GM18505 (cell line): Measurements from ENCODE around the gene PDILT.

Experiments used
- ATAC-seq: cut with Tn5 transposase; IDR thresholded peaks from one replicate; pipeline ENCODE4 v1.9.1; 2021; ENCODE audit not compliant: unreplicated experiment
- POLR2A ChIP-seq: IDR thresholded peaks from 4 replicates; pipeline ENCODE4 v1.6.1; 2011; ENCODE audit warnings: borderline replicate concordance; ENCODE audit not compliant: insufficient read depth, insufficient read length; ENCODE audit errors: extremely low read depth

Gene PDILT

DNA sequence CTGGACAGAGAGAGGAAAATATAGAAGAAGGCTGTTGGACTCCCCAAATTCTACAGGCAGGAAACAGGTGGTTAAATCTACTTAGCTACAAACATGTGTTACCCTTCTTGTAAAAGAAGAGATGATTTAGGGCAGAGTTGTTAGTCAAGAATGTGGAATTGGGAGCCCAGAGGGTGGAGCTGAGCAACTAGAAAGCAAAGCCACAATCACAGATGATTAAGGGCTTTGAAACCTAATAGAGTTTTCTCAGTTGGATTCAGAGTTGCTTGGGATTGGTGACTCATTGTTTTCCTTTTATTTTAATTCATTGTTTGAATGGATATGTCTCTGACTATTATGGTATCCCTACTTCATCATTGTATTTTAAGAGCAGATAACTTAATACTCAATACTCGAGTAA is 11.0 kb upstream of the PDILT start:
- TF ChIP-seq POLR2A, result no peak
- no peak for ATAC-seq

DNA sequence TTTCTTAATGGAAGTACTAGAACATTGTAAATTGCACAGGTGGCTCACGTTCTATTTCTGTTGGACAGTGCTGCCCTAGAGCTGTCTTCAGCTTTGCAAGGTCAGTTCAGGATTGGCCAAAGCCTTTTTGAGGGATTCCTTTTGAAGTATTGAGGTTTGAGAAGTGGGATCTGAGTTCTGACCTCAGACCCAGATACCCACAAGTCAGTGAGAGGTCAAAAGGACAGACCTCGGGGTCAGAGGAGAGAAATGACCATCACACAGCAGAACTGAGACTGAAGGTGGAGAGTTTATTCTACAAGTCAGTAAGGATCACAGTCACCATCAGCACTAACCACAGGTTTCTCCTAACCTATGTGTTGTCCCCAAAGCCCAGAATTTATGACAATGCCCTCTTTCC is 6.5 kb upstream of the PDILT start:
- no peak for TF ChIP-seq POLR2A
- ATAC-seq, result no peak

DNA sequence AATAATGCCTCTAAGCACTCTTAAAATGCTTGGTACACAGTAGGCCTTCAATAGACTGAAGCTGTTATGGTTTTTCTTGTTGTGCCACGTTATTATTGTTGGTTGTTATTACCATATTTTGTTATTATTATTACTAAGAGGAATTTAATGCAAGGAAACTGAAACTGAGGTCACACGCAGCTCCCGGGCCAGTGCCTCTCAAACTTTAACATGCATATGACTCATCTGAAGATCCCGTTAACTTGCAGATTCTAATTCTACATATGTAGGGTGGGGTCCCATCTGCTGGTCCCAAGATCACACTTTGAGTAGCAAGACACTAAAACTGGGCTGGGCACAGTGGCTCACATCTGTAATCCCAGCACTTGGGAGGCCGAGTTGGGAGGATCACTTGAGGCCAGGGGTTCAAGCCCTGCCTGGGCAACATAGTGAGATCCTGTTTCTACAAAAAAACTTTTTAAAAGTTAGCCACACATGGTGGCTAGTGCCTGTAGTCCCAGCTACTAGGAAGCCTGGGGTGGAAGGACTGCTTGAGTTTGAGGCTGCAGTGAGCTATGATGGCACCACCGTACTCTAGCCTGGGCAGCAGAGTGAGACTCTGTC is 5.7 kb upstream of the PDILT start:
- no peak for ATAC-seq
- no peak for TF ChIP-seq POLR2A

DNA sequence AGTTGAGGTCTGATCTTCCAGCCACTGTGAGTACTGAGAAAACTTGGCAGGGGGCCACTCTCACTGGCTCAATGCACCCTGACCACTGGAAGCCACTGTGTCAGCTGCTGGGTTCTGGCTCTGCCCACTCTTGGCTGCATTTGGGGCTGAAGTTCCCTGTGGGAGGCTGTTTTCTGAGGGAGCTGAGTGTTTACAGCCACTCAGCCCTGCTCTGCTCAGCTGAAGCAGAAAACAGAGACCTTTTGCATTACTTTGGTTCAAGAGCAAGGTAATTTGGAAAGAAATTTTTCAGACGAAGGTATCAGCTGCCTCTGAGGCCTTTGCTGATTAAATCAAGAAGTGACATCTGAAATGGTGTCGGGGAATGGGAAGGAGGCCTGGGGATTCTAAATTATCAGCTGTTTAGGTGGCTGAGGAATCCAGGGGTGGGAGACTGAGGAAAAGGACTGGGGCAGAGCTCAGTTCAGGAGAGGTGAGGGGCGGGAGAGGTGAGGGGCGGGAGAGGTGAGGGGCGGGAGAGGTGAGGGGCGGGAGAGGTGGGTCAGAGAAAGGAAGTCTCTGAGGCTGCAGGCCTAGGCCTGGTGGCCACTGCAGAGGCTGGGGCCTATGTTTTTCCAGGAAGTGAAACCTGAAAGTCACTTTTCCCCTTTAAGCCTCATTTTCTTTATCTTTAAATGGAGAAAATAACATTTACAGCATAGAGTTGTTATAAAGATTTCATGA is 5.0 kb upstream of the PDILT start, which contains the start of gene ACSM5:
TSS of gene ACSM5 (plus strand) at position 137 of the 723 bp plus-strand sequence. CDS start 1,951 bp downstream, outside the sequence.
- no peak for ATAC-seq
- TF ChIP-seq POLR2A, result no peak

DNA sequence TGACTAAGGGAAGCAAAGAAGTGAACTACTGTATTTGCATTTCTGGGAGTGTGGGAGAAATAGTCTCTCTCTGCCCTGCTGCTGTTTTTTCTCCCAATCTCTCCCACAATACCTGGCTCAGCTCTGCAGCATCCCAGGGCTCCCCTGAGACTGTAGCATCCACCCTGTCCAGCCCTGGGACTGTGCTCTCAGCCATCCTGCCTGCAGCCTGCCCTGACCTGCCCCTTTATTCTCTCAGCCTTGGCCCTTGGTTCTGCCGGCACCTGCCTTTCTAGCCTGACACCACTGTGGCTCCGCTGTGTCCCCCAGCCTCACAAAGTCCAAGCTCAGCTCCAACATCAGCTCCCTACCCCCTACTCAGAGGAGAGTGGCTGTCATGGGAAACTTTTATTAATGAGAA is 1.9 kb downstream of the PDILT start:
- no peak for TF ChIP-seq POLR2A
- no peak for ATAC-seq

DNA sequence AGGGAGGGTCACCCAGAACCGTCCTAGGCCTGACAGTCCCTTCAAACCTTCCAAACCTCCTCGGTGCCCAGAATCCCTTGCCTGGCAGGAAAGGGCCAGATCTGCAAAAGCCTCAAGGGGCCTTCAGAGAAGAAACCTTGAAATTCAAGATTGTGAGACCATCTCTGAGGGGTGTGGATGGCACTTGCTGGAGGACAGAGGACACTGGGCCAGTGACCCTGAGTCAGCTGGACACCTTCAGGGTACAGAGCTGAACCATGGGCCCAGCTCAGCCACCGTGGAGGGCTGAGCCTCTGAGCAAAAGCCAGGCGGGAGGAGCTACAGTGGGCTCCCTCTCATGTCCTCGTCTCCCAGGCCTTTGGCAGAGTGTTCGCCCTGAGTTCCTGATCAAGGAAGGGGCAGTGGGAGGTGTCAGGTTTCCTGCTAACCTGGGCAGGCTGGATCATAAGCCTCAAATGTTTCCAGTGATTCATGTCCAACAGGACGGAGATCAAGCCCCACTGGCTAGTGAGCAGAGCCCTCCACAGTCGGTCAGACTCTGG is 3.0 kb downstream of the PDILT start:
- TF ChIP-seq POLR2A, result no peak
- ATAC-seq, result no peak

DNA sequence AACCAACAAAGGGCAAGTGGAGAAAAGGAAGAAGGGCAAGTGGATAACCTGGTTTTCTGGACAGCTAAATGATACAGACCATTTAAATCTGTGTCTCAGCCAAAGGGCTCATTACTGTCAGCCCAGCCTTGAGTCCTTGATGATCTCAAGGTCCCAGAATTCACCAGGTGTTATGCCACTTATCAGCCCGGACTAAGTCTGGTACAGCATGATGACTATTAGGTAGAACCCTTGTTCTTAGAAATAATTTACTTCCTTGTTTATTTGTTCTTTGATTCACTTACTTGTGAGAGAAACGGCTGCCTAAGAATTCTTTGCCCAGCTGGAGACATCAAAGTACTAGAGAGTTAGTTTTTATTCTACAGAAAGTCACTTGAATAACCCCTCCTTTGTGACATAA is 3.5 kb downstream of the PDILT start:
- no peak for ATAC-seq

DNA sequence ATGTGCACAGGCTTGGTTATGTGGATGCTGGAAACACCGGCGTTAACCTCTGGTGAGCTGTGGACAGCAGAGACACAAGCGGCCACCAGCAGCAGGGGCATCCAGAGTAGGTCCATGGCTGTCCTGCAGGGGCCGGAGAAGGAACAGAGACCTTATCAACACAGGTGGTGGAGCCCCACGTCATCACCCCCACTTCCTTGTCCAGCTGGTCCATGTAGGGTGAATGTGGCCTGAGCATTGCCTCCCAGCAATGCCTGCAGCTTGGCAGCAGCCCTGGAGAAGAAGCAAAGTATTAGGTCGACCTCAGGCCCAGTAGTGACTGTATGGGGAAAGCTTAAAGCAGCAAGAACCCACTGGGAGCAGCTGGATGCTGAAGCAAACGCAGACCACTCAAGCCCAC is 5.4 kb downstream of the PDILT start:
- ATAC-seq, result no peak
- no peak for TF ChIP-seq POLR2A

More for the DNA sequence above, 3.5 kb downstream of the PDILT start:
- TF ChIP-seq POLR2A, result no peak

DNA sequence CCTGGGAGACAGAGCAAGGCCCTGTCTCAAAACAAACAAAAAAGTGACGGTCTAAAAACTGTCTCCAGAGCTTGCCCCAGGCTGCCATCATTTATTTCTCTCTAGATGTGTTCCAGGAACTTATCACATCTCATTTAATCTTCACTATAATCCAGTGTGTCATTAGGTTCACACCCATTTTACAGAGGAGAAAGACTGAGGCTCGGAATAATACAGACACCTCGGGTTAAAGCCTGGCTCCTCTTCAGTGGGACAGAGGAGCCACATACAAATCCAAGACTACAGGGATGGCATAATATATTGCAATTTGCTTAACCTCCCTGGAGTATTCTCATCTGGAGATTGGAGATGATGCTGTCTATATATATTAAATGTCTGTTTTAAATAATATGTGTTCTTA is 5.9 kb downstream of the PDILT start:
- TF ChIP-seq POLR2A, result no peak

DNA sequence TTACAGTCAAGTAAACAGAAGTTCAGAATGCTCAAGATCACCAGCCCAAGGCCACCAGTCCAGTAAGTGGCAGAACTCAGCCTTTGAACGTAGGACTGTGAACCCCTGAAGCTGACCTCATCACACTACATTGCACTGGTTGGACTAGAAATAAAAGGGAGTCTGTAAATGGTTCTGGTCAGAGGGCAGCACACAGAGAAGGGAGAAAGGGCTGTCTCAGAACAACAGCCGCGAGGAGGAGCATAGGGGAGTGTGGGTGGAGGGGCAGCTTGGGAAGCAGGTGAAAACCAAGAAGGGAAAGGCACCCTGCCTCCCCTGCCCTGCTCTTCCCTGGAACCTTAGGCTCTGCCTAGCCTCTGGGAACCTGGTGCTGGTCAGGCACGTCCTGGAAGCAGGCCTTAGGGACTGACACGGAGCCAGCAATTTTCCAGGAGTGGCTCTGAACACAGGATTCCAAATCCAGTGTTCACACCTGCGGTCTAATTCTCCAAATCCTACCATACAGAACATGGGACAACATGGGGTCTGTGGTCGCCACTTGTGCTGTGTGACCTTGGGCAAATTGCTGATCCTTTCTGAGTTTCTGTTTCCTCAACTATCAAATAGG is 7.0 kb downstream of the PDILT start:
- no peak for TF ChIP-seq POLR2A
- ATAC-seq, result no peak

More for the DNA sequence above, 5.9 kb downstream of the PDILT start:
- ATAC-seq, result no peak

DNA sequence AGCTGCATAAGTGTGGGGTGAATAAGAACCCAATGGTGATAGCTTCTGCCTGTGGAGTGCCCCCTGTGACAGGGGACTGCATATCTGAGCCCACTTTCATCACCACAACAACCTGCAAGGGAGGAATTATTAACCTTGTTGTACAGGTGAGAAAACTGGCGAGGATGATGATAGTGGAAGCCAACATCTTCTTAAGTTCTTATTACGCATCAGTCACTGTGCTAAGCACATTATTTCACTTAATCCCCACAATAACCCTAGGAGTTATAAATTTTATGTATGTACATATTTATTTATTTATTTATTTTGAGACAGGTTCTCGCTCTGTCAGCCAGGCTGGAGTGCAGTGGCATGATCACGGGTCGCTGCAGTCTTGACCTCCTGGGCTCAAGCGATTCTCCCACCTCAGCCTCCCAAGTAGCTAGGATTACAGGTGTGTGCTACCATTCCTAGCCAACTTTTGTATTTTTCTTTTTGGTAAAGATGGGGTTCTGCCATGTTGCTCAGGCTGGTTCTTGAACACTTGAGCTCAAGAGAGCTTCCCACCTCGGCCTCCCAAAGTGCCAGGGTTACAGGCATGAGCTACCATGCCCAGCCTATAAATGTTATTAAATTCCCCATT is 7.6 kb downstream of the PDILT start:
- TF ChIP-seq POLR2A, result no peak
- ATAC-seq, result no peak

DNA sequence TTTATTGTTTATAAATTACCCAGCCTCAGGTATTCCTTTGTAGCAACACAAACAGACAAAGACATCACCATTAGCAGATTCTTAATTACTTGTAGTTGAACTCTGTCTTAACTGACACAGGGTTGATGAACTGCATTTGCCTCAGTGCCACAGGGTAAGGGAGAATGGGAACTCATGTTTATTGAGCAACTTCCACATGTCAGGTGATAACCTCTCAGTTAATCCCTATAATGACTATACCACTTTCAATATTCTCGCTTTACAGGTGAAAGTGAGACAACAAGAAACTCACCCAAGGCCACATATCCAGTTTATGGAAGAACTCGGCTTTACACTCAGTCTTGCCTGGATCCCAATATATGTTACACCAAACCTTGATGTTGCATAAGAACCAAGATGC is 8.6 kb downstream of the PDILT start:
- TF ChIP-seq POLR2A, result no peak
- ATAC-seq, result no peak

DNA sequence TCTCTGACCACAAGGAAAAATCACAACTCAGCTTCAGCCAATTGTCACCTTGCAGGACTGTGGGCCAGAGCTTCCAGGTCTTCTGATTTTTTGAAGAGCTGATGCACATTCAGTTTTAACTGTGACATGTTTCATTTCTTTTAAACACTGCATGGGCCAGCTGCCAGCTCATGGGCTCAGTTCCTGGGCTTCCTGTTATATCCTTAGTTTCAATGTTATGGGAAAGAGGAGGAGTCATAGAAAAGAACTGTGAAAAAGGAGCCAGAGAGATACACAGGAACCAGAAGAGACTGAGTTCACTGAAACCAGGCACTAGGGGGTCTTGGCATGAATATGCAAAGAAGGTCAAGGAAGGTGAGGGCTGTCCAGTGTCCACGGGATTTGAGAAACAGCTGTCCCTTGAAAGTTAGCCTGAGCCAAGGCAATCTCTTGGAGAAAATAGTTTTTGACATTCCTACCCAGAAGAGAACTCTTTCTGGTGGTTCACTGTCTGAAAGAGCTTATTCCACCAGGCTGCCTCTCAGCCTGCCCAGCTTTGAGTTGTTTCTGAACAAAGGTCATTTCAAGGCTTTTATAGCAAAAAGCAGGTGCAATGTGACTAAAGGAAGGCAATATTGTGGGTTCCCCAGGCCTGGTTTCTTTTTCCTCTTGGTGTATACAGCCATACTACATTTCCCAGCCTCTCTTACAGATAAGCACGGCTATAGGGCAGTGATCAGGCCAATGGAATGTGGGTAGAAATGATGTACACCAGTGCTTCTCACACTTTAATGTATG is 10.5 kb downstream of the PDILT start:
- no peak for ATAC-seq
- TF ChIP-seq POLR2A, result no peak

DNA sequence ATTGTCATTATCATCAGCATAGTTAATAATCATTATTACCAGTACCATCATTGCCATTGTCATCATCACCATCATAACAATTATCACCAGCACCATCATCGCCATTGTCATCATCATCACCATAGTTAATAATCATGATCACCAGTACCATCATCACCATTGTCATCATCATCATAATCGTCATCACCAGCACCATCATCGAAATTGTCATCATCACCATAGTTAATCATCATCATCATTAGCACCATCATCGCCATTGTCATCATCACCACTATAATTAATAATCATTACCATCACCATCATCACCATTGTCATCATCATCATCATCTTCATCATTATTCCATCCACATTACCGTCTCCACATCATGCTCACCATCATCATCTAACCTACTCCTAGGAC is 13.5 kb downstream of the PDILT start:
- no peak for ATAC-seq
- no peak for TF ChIP-seq POLR2A

DNA sequence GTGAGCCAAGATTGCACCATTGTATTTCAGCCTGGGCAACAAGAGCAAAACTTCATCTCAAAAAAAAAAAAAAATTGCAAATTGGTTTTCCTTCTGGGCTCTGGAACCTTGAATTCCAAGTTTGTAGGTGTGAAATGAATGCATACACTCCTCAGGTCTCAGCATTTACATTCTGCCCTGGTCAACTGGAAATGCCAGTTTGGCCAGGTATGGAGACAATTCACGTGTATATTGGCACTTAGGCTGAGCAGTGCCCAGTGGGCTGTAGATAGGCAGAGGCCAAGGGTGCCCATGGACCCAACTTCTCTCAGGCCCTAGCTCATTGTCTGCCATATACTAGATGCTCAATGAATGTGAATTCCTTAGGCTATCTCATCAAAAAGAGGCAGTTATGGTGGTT is 15.7 kb downstream of the PDILT start:
- no peak for TF ChIP-seq POLR2A
- no peak for ATAC-seq
